HEK293 (cell line): ENCODE measurements around the gene FBXO45.

Experiments
- FEZF1 ChIP-seq: fragments of 450-650 bp; formaldehyde crosslinking; IDR thresholded peaks from 2 replicates; pipeline ENCODE4 v1.5.1; 2016; ENCODE audit warnings: missing biosample characterization, missing genetic modification characterization
- GLI2 ChIP-seq: fragments of 450-650 bp; formaldehyde crosslinking; IDR thresholded peaks from 2 replicates; pipeline ENCODE4; 2017; ENCODE audit warnings: missing biosample characterization, missing genetic modification characterization, low read depth, borderline replicate concordance
- GLIS1 ChIP-seq: fragments of 450-650 bp; formaldehyde crosslinking; IDR thresholded peaks from 2 replicates; pipeline ENCODE4 v1.5.1; 2016; ENCODE audit warnings: missing biosample characterization, missing genetic modification characterization
- KLF1 ChIP-seq: fragments of 450-650 bp; formaldehyde crosslinking; IDR thresholded peaks from 2 replicates; pipeline ENCODE4 v1.5.1; 2016; ENCODE audit warnings: missing biosample characterization, missing genetic modification characterization
- KLF10 ChIP-seq: fragments of 450-650 bp; IDR thresholded peaks from 2 replicates; pipeline ENCODE4 v1.5.1; 2018; ENCODE audit warnings: missing biosample characterization, mild to moderate bottlenecking, missing genetic modification characterization
- PRDM1 ChIP-seq: fragments of 450-650 bp; formaldehyde crosslinking; IDR thresholded peaks from 2 replicates; pipeline ENCODE4; 2016; ENCODE audit warnings: missing biosample characterization, missing genetic modification characterization
- REPIN1 ChIP-seq: fragments of 450-650 bp; formaldehyde crosslinking; IDR thresholded peaks from 2 replicates; pipeline ENCODE4 v1.5.1; 2017; ENCODE audit warnings: missing biosample characterization, missing genetic modification characterization, low read depth
- SP3 ChIP-seq: fragments of 450-650 bp; formaldehyde crosslinking; IDR thresholded peaks from 2 replicates; pipeline ENCODE4 v1.5.1; 2016; ENCODE audit warnings: missing biosample characterization, missing genetic modification characterization
- ZEB2 ChIP-seq: fragments of 450-650 bp; formaldehyde crosslinking; IDR thresholded peaks from 2 replicates; pipeline ENCODE4 v1.5.1; 2016; ENCODE audit warnings: missing biosample characterization, missing genetic modification characterization
- ZFP3 ChIP-seq: fragments of 450-650 bp; formaldehyde crosslinking; IDR thresholded peaks from 2 replicates; pipeline ENCODE4 v1.5.1; 2016; ENCODE audit warnings: low read depth, missing biosample characterization, missing genetic modification characterization
- ZFP69B ChIP-seq: fragments of 450-650 bp; formaldehyde crosslinking; IDR thresholded peaks from 2 replicates; pipeline ENCODE4 v1.5.1; 2016; ENCODE audit warnings: missing biosample characterization, missing genetic modification characterization
- ZNF114 ChIP-seq: fragments of 450-650 bp; formaldehyde crosslinking; IDR thresholded peaks from 2 replicates; pipeline ENCODE4 v1.5.0; 2017; ENCODE audit warnings: missing biosample characterization, missing genetic modification characterization
- ZNF157 ChIP-seq: fragments of 450-650 bp; formaldehyde crosslinking; IDR thresholded peaks from 2 replicates; pipeline ENCODE4 v1.5.1; 2016; ENCODE audit warnings: missing biosample characterization, missing genetic modification characterization
- ZNF211 ChIP-seq: fragments of 450-650 bp; formaldehyde crosslinking; IDR thresholded peaks from 2 replicates; pipeline ENCODE4 v1.5.1; 2016; ENCODE audit warnings: low read depth, missing biosample characterization, missing genetic modification characterization
- ZNF23 ChIP-seq: fragments of 450-650 bp; formaldehyde crosslinking; IDR thresholded peaks from 2 replicates; pipeline ENCODE4 v1.5.1; 2016; ENCODE audit warnings: missing biosample characterization, missing genetic modification characterization, borderline replicate concordance
- ZNF335 ChIP-seq: fragments of 450-650 bp; formaldehyde crosslinking; conservative IDR thresholded peaks from 2 replicates; pipeline ENCODE4 v1.5.1; 2016; ENCODE audit warnings: missing biosample characterization, missing genetic modification characterization
- ZNF423 ChIP-seq: fragments of 450-650 bp; formaldehyde crosslinking; IDR thresholded peaks from 2 replicates; pipeline ENCODE4 v1.5.1; 2016; ENCODE audit warnings: missing biosample characterization, missing genetic modification characterization
- ZNF510 ChIP-seq: fragments of 450-650 bp; formaldehyde crosslinking; IDR thresholded peaks from 2 replicates; pipeline ENCODE4 v1.5.1; 2018; ENCODE audit warnings: mild to moderate bottlenecking, missing genetic modification characterization, missing biosample characterization; ENCODE audit not compliant: insufficient replicate concordance
- ZNF561 ChIP-seq: fragments of 450-650 bp; IDR thresholded peaks from 2 replicates; pipeline ENCODE4 v1.5.1; 2018; ENCODE audit warnings: missing biosample characterization, missing genetic modification characterization, borderline replicate concordance
- ZSCAN23 ChIP-seq: fragments of 450-650 bp; formaldehyde crosslinking; IDR thresholded peaks from 2 replicates; pipeline ENCODE4 v1.5.1; 2016; ENCODE audit warnings: missing biosample characterization, missing genetic modification characterization
- ZSCAN30 ChIP-seq: fragments of 450-650 bp; IDR thresholded peaks from 2 replicates; pipeline ENCODE4 v1.5.1; 2018; ENCODE audit warnings: missing biosample characterization, mild to moderate bottlenecking, missing genetic modification characterization, moderate library complexity
- TF ChIP-seq, protein P1 (sequence below): fragments of 450-650 bp; formaldehyde crosslinking; IDR thresholded peaks from 2 replicates; pipeline ENCODE4 v1.5.1; 2016; ENCODE audit warnings: missing biosample characterization, missing genetic modification characterization
- TF ChIP-seq, protein P2 (sequence below): fragments of 450-650 bp; formaldehyde crosslinking; IDR thresholded peaks from 2 replicates; pipeline ENCODE4 v1.5.1; 2016; ENCODE audit warnings: missing biosample characterization, missing genetic modification characterization
- TF ChIP-seq, protein P3 (sequence below): fragments of 450-650 bp; formaldehyde crosslinking; IDR thresholded peaks from 2 replicates; pipeline ENCODE4 v1.5.1; 2016; ENCODE audit warnings: missing biosample characterization, missing genetic modification characterization, borderline replicate concordance
- TF ChIP-seq, protein P4 (sequence below): fragments of 450-650 bp; formaldehyde crosslinking; IDR thresholded peaks from 2 replicates; pipeline ENCODE4 v1.5.1; 2016; ENCODE audit warnings: missing biosample characterization, missing genetic modification characterization, borderline replicate concordance
- TF ChIP-seq, protein P5 (sequence below): fragments of 450-650 bp; formaldehyde crosslinking; IDR thresholded peaks from 2 replicates; pipeline ENCODE4 v1.5.1; 2016; ENCODE audit warnings: missing biosample characterization, missing genetic modification characterization

Gene FBXO45

DNA sequence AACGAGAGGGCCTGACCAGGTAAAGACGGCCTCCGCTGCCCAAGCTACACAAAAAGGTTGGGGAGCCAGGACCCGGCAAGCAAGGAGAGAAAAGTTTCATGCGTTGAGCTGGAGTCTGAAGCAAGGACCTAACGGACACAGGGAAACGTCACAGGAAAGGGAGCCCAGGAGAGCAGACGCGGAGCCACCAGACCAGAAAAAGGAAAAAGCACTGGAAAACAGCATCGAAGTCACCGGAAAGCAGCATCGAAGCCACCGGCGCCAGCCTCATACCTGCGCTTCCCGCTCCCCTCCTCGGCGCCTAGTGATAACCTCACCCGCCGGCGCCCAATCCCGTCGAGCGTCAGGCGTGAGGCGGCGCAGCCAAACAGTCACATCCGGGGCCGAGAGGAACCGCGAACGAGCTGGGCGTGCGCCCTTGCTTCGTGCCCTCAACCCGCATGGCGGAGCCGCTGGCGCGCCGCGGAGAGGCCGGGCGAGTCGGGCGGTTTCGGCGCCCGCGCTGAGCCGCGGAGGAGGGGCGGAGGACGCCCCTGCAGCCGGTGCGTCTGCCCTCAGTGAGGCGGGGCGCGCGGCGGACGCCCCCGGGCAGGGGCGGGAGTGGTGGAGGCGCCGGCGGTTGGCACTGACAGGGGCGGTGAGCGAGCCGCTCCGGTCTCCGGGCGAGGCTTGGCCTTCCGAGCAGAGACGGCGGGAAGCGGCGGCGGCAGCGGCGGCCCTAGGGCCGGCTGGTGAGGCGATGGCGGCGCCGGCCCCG is at the start of gene FBXO45, which contains the start of gene WDR53 (continued):
- TF ChIP-seq PRDM1 (tag by site-specific recombination) (no peak), ZFP3 (tag by site-specific recombination) (no peak), ZFP69B (tag by site-specific recombination) (no peak; the same call in 1 of the 2 replicates), SP3 (peak; percentile 88), ZNF561 (tag by site-specific recombination) (no peak; the same call in 1 of the 2 replicates), FEZF1 (tag by site-specific recombination) (peak; percentile 2; the same call in 1 of the 2 replicates), ZSCAN23 (tag by site-specific recombination) (no peak), ZNF510 (tag by site-specific recombination) (no peak), ZNF211 (tag by site-specific recombination) (no peak), ZNF114 (tag by site-specific recombination) (no peak), ZEB2 (peak; percentile 86), GLI2 (tag by site-specific recombination) (no peak), REPIN1 (tag by site-specific recombination) (no peak), ZNF335 (peak; percentile 91), KLF10 (tag by site-specific recombination) (peak; percentile 68; the same call in 1 of the 2 replicates), ZNF423 (no peak), ZSCAN30 (tag by site-specific recombination) (peak; percentile 74; the same call in 1 of the 2 replicates), ZNF157 (tag by site-specific recombination) (no peak), KLF1 (tag by site-specific recombination) (peak; percentile 19; the same call in 1 of the 2 replicates), GLIS1 (tag by site-specific recombination) (no peak), ZNF23 (tag by site-specific recombination) (no peak)
- TF ChIP-seq, protein P1, sequence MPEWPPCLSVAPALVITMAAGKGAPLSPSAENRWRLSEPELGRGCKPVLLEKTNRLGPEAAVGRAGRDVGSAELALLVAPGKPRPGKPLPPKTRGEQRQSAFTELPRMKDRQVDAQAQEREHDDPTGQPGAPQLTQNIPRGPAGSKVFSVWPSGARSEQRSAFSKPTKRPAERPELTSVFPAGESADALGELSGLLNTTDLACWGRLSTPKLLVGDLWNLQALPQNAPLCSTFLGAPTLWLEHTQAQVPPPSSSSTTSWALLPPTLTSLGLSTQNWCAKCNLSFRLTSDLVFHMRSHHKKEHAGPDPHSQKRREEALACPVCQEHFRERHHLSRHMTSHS, result no peak
- TF ChIP-seq, protein P2, sequence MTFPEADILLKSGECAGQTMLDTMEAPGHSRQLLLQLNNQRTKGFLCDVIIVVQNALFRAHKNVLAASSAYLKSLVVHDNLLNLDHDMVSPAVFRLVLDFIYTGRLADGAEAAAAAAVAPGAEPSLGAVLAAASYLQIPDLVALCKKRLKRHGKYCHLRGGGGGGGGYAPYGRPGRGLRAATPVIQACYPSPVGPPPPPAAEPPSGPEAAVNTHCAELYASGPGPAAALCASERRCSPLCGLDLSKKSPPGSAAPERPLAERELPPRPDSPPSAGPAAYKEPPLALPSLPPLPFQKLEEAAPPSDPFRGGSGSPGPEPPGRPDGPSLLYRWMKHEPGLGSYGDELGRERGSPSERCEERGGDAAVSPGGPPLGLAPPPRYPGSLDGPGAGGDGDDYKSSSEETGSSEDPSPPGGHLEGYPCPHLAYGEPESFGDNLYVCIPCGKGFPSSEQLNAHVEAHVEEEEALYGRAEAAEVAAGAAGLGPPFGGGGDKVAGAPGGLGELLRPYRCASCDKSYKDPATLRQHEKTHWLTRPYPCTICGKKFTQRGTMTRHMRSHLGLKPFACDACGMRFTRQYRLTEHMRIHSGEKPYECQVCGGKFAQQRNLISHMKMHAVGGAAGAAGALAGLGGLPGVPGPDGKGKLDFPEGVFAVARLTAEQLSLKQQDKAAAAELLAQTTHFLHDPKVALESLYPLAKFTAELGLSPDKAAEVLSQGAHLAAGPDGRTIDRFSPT (tag by site-specific recombination), result no peak
- TF ChIP-seq, protein P3, sequence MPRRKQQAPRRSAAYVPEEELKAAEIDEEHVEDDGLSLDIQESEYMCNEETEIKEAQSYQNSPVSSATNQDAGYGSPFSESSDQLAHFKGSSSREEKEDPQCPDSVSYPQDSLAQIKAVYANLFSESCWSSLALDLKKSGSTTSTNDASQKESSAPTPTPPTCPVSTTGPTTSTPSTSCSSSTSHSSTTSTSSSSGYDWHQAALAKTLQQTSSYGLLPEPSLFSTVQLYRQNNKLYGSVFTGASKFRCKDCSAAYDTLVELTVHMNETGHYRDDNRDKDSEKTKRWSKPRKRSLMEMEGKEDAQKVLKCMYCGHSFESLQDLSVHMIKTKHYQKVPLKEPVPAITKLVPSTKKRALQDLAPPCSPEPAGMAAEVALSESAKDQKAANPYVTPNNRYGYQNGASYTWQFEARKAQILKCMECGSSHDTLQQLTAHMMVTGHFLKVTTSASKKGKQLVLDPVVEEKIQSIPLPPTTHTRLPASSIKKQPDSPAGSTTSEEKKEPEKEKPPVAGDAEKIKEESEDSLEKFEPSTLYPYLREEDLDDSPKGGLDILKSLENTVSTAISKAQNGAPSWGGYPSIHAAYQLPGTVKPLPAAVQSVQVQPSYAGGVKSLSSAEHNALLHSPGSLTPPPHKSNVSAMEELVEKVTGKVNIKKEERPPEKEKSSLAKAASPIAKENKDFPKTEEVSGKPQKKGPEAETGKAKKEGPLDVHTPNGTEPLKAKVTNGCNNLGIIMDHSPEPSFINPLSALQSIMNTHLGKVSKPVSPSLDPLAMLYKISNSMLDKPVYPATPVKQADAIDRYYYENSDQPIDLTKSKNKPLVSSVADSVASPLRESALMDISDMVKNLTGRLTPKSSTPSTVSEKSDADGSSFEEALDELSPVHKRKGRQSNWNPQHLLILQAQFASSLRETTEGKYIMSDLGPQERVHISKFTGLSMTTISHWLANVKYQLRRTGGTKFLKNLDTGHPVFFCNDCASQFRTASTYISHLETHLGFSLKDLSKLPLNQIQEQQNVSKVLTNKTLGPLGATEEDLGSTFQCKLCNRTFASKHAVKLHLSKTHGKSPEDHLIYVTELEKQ (tag by site-specific recombination), result no peak
- TF ChIP-seq, protein P4, sequence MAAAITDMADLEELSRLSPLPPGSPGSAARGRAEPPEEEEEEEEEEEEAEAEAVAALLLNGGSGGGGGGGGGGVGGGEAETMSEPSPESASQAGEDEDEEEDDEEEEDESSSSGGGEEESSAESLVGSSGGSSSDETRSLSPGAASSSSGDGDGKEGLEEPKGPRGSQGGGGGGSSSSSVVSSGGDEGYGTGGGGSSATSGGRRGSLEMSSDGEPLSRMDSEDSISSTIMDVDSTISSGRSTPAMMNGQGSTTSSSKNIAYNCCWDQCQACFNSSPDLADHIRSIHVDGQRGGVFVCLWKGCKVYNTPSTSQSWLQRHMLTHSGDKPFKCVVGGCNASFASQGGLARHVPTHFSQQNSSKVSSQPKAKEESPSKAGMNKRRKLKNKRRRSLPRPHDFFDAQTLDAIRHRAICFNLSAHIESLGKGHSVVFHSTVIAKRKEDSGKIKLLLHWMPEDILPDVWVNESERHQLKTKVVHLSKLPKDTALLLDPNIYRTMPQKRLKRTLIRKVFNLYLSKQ, result no peak
- TF ChIP-seq, protein P5, sequence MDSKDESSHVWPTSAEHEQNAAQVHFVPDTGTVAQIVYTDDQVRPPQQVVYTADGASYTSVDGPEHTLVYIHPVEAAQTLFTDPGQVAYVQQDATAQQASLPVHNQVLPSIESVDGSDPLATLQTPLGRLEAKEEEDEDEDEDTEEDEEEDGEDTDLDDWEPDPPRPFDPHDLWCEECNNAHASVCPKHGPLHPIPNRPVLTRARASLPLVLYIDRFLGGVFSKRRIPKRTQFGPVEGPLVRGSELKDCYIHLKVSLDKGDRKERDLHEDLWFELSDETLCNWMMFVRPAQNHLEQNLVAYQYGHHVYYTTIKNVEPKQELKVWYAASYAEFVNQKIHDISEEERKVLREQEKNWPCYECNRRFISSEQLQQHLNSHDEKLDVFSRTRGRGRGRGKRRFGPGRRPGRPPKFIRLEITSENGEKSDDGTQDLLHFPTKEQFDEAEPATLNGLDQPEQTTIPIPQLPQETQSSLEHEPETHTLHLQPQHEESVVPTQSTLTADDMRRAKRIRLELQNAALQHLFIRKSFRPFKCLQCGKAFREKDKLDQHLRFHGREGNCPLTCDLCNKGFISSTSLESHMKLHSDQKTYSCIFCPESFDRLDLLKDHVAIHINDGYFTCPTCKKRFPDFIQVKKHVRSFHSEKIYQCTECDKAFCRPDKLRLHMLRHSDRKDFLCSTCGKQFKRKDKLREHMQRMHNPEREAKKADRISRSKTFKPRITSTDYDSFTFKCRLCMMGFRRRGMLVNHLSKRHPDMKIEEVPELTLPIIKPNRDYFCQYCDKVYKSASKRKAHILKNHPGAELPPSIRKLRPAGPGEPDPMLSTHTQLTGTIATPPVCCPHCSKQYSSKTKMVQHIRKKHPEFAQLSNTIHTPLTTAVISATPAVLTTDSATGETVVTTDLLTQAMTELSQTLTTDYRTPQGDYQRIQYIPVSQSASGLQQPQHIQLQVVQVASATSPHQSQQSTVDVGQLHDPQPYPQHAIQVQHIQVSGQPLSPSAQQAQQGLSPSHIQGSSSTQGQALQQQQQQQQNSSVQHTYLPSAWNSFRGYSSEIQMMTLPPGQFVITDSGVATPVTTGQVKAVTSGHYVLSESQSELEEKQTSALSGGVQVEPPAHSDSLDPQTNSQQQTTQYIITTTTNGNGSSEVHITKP (tag by site-specific recombination), result peak; percentile 53; the same call in 1 of the 2 replicates
